ENCODE data around the gene CORO6. TPM values are rescaled to one million over a fixed set of nuclear protein-coding genes. Genes with fewer than 3 reads are reported as not detected.

CORO6 gene
- total and polyA plus RNA-seq, 2 of the 4 experiments (the other 2 are of a cell fraction) = 3.4 to 7.6 TPM

DNA sequence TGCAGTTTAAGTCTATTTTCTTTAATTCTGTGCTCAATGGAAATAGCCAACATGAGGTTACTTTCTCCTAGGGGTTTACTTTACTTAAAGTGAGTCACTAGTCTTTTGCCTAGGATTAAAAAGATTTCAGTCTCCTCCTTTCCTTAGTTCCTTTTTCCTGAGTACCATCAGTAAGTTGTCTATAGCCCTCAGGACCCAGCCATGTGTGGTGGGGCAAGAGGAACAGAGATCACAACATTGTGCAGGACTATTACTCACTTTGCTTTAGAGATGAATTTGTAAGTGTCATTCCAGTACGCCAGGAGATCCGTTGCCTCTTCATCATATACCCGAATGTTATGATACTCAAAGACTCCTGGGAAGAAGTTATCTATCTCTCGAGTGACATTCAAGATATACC, 27.7 kb upstream of the CORO6 start:
- H3K4me2 ChIP-seq (ENCODE audit: low read depth, low read length) = no peak overlapping the region
- dilution Hi-C loops (cut with HindIII; ENCODE audit: low sequenced_read_pairs, unreplicated experiment) = no loop called here
- no peak overlapping the region for H3K23ac ChIP-seq (ENCODE audit: low read depth, low read length)
- no peaks in the 10 kb centered on the region for H4K20me1 ChIP-seq (ENCODE audit: insufficient read depth, low read length)
- H4K8ac ChIP-seq (ENCODE audit: low read depth in 2 of 2, low read length in 2 of 2) = no peak overlapping the region
- DNase-seq (no peak), ATAC-seq (ENCODE audit: low read depth) (no peak)
- 0 out of 2 replicates have a peak overlapping the region, but pooled peaks have one; percentile 12 for H3K4ac ChIP-seq (ENCODE audit: low read depth, low read length)
- no peak overlapping the region for H2AK9ac ChIP-seq (replicated peaks; ENCODE audit: low read depth, low read length, poor library complexity)
- in situ Hi-C loops (cut with MboI; ENCODE audit: low sequenced_read_pairs) = no loop called here
- intact Hi-C loops (cut with micrococcal nuclease) = no loop called here
- no peak overlapping the region for H2BK120ac ChIP-seq (ENCODE audit: low read depth, low read length)
- H3K36me3 ChIP-seq (ENCODE audit: control insufficient read depth, insufficient read depth, low read length) = peaks cover 7% of the 10 kb centered on the region
- peaks cover 5% of the 10 kb centered on the region; the same call in 1 of the 2 replicates for H3K9me1 ChIP-seq (ENCODE audit: insufficient read depth, low read length)
- no peaks in the 10 kb centered on the region for H3K9me3 ChIP-seq (ENCODE audit: control insufficient read depth, insufficient read depth, low read length)
- H3K27me3 ChIP-seq (ENCODE audit: control insufficient read depth, insufficient read depth, low read length) = no peaks in the 10 kb centered on the region
- H2BK5ac ChIP-seq (ENCODE audit: low read depth, low read length, poor library complexity, severe bottlenecking) = no peak overlapping the region
- H2AFZ ChIP-seq (replicated peaks; ENCODE audit: low read length, poor library complexity) = no peak overlapping the region
- no peak overlapping the region for H4K91ac ChIP-seq (ENCODE audit: insufficient read depth, low read depth, low read length)
- no CpG with 5 or more reads among the region's 4 CpGs for WGBS, 2 experiments (ENCODE audit: extremely low coverage in 2 of 2, insufficient read length in 1 of 2)
- no peak overlapping the region for H3K4me3 ChIP-seq (ENCODE audit: insufficient read depth, low read depth, low read length)
- no peak overlapping the region for H3K27ac ChIP-seq (ENCODE audit: insufficient read depth, low read length)
- no peak overlapping the region for H2BK20ac ChIP-seq (ENCODE audit: low read depth, low read length)
- H3K56ac ChIP-seq (ENCODE audit: extremely low read depth, insufficient read depth, low read length) = no peak overlapping the region
- ChIA-PET POLR2A (ENCODE audit: unreplicated experiment) (no interaction called here), CTCF (no interaction called here)
- no peak overlapping the region for H3K14ac ChIP-seq (replicated peaks; ENCODE audit: low read depth, low read length)
- H3K18ac ChIP-seq (ENCODE audit: low read depth, low read length) = no peak overlapping the region
- TF ChIP-seq FOS (IDR thresholded peaks at IDR 0.05; ENCODE audit: low read depth, low read length) (no peak), RFX5 (IDR thresholded peaks at IDR 0.05; ENCODE audit: low read depth, low read length) (no peak), RCOR1 (IDR thresholded peaks at IDR 0.05; ENCODE audit: insufficient replicate concordance, low read length) (no peak), CHD1 (IDR thresholded peaks at IDR 0.05; ENCODE audit: low read depth, low read length) (no peak)
- no TSS peak for BruUV-seq (replicated peaks)
- peaks cover 9% of the 10 kb centered on the region for H3K4me1 ChIP-seq (ENCODE audit: control insufficient read depth, insufficient read depth, low read length)
- no peak overlapping the region for H4K5ac ChIP-seq (ENCODE audit: low read depth, low read length)
- H2AK5ac ChIP-seq (ENCODE audit: low read depth, low read length) = no peak overlapping the region
- no peak overlapping the region; the same call in 2 of the 3 replicates for H2BK15ac ChIP-seq (ENCODE audit: low read depth, low read length)
- H3K9ac ChIP-seq (ENCODE audit: low read depth, low read length) = no peak overlapping the region
- no peaks in the 10 kb centered on the region; a peak in 1 of 4 replicates for H3K79me1 ChIP-seq (ENCODE audit: low read depth in 1 of 2, low read length in 2 of 2)
